SU-DHL-6 (cell line): Measurements from ENCODE around the gene ASAP2.

Experiments used
- H2AFZ ChIP-seq: fragments of 200-600 bp; sonication (generic); 2 replicates; pipeline ENCODE4 v1.6.1; 2014; ENCODE audit warnings: low read depth, mild to moderate bottlenecking, moderate library complexity, mixed read lengths, antibody characterized with exemption, low read length; ENCODE audit not compliant: severe bottlenecking
- H3F3A ChIP-seq: fragments of 200-600 bp; shearing (Covaris generic); 2 replicates; pipeline ENCODE4 v1.6.0; 2016; ENCODE audit warnings: antibody characterized with exemption, mild to moderate bottlenecking; ENCODE audit not compliant: insufficient read depth
- H3K27ac ChIP-seq: fragments of 200-600 bp; sonication (generic); 2 replicates; pipeline ENCODE4 v1.5.1; 2016; ENCODE audit warnings: low read depth, mild to moderate bottlenecking, low read length, moderate library complexity, mixed read lengths
- H3K27me3 ChIP-seq: fragments of 200-600 bp; sonication (generic), shearing (Covaris generic); 2 replicates; pipeline ENCODE4 v1.6.0; 2014; ENCODE audit warnings: mild to moderate bottlenecking, low read length
- H3K36me3 ChIP-seq: fragments of 200-600 bp; sonication (generic); 2 replicates; pipeline ENCODE4 v1.6.1; 2014; ENCODE audit warnings: mild to moderate bottlenecking, low read length, mixed read lengths
- H3K4me2 ChIP-seq: fragments of 300-600, 200-600 bp; shearing (Covaris generic), sonication (generic); 2 replicates; pipeline ENCODE4 v1.6.0; 2014; ENCODE audit warnings: low read length, low read depth, mild to moderate bottlenecking; ENCODE audit not compliant: poor library complexity, severe bottlenecking
- H3K4me3 ChIP-seq: fragments of 200-600 bp; sonication (generic); 2 replicates; pipeline ENCODE4 v1.5.1; 2014; ENCODE audit warnings: antibody characterized with exemption, low read length, mild to moderate bottlenecking, mixed read lengths; ENCODE audit not compliant: insufficient read depth, poor library complexity, severe bottlenecking
- H3K79me2 ChIP-seq: fragments of 200-600 bp; sonication (generic); 2 replicates; pipeline ENCODE4 v1.6.1; 2014; ENCODE audit warnings: mild to moderate bottlenecking, low read length, moderate library complexity; ENCODE audit not compliant: insufficient read depth
- H3K9ac ChIP-seq: fragments of 200-600 bp; sonication (generic); 2 replicates; pipeline ENCODE4 v1.7.0; 2014; ENCODE audit warnings: mild to moderate bottlenecking, low read length
- H3K9me2 ChIP-seq: fragments of 200-600 bp; sonication (generic); replicated peaks from 2 replicates; pipeline ENCODE4 v1.6.1; 2014; ENCODE audit warnings: low read length; ENCODE audit not compliant: insufficient read depth
- H3K9me3 ChIP-seq: fragments of 200-600 bp; sonication (generic); 2 replicates; pipeline ENCODE4 v1.6.1; 2014; ENCODE audit warnings: low read length, mixed read lengths; ENCODE audit not compliant: insufficient read depth
- H4K20me1 ChIP-seq: fragments of 200-600 bp; sonication (generic); 2 replicates; pipeline ENCODE4 v1.6.1; 2014; ENCODE audit warnings: low read depth, mild to moderate bottlenecking, antibody characterized with exemption, low read length, moderate library complexity, mixed read lengths
- EZH2phosphoT487 ChIP-seq: fragments of 200-600 bp; sonication (generic), shearing (Covaris generic); conservative IDR thresholded peaks from 2 replicates; pipeline ENCODE4 v1.6.1; 2018; ENCODE audit warnings: mild to moderate bottlenecking, antibody characterized with exemption, low read length, moderate library complexity, mixed read lengths
- TF ChIP-seq, protein P1 (sequence below): fragments of 200-600 bp; sonication (generic); IDR thresholded peaks from one replicate; pipeline ENCODE4 v1.5.1; 2017; ENCODE audit warnings: antibody characterized with exemption, mild to moderate bottlenecking, low read length, moderate library complexity; ENCODE audit not compliant: insufficient read depth, poor library complexity, severe bottlenecking

Gene ASAP2

DNA sequence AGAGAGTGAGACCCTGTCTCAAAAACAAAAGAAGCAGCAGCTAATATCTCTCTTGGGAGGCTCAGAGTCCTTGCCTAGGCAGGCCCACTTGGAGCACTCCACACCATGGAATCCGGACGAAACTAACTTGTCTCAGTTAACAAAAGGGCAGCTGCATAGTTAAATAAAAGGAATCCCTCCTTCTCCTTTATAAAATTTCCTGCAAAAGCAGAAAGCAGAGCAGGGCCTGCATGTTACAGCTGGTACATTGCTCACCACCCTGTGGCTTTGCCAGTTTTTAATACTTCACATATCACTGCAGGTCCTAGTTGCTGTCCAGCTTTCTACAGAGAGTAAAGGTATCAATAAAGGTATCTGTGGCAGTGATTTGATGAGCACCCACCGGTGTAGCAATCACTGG lies 93.6 kb downstream of the ASAP2 start:
- Histone ChIP-seq H3K27ac (no peak overlapping the region), H3K9me2 (no peaks in the 10 kb centered on the region), H3K9me3 (no peaks in the 10 kb centered on the region), H3K36me3 (no peaks in the 10 kb centered on the region), H3K9ac (no peak overlapping the region), H4K20me1 (no peaks in the 10 kb centered on the region), H3K4me2 (no peak overlapping the region), H3F3A (no peaks in the 10 kb centered on the region), H2AFZ (no peak overlapping the region), H3K27me3 (no peaks in the 10 kb centered on the region), H3K4me3 (no peak overlapping the region), H3K79me2 (no peaks in the 10 kb centered on the region)
- TF ChIP-seq, protein P1, sequence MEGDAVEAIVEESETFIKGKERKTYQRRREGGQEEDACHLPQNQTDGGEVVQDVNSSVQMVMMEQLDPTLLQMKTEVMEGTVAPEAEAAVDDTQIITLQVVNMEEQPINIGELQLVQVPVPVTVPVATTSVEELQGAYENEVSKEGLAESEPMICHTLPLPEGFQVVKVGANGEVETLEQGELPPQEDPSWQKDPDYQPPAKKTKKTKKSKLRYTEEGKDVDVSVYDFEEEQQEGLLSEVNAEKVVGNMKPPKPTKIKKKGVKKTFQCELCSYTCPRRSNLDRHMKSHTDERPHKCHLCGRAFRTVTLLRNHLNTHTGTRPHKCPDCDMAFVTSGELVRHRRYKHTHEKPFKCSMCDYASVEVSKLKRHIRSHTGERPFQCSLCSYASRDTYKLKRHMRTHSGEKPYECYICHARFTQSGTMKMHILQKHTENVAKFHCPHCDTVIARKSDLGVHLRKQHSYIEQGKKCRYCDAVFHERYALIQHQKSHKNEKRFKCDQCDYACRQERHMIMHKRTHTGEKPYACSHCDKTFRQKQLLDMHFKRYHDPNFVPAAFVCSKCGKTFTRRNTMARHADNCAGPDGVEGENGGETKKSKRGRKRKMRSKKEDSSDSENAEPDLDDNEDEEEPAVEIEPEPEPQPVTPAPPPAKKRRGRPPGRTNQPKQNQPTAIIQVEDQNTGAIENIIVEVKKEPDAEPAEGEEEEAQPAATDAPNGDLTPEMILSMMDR = no peak
- 0 out of 2 replicates have a peak, but pooled peaks have one; percentile 32 for TF ChIP-seq EZH2phosphoT487

DNA sequence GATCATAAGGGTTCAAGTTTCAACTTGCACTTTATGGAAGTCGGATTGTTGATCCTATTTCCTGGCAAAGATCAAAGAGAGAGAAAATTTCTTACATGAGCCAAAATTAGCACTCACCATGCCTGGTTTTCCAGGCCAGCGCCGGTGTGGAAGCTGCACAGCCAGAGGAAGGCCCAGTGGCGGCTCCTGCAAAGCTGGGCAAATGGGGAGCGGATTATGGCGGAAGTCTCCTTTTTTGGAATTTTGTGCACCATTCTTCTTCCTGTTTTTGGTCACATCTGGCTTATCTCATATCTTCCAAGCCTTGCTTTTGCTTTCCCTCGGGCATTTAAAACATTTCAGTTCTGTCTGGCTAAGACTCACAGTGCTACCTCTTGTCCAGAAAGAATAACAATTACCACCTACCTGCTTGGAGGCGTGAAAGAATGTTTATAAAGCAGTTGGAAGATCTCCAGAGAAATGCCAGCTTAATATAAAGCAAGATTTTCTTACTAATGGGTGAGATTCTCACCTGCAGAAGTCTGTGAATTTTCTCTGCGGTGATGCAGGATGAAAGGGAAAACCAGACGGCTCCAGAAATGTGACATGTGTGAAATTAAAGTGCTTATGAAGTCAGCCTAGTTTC lies 94.3 kb downstream of the ASAP2 start:
- Histone ChIP-seq H3K9me3 (no peaks in the 10 kb centered on the region), H3K9me2 (no peaks in the 10 kb centered on the region), H3K36me3 (no peaks in the 10 kb centered on the region), H3K4me3 (no peak overlapping the region), H3K79me2 (no peaks in the 10 kb centered on the region), H2AFZ (no peak overlapping the region), H3K4me2 (no peak overlapping the region), H3K27ac (no peak overlapping the region), H4K20me1 (no peaks in the 10 kb centered on the region), H3K27me3 (no peaks in the 10 kb centered on the region), H3F3A (no peaks in the 10 kb centered on the region), H3K9ac (no peak overlapping the region)
- TF ChIP-seq, protein P1 = no peak
- TF ChIP-seq EZH2phosphoT487 = no peak

DNA sequence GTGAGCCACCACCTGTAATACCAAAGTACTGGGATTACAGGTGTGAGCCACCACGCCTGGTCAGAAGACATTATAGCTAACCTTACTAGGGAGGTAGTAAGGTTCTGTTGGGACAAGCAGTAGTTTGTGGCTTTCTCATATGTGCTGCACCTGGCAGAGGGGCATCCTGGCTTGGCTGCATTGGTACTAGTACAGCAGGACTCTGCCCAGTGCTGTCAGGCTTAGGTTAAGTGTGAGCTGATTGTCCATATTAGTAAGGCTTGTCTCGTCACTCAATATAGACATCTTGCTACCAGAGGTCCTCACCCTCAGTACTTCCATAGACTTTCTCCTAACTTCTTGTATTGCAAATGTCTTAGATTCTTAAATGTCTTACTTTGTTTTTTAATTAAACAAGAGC lies 96.1 kb downstream of the ASAP2 start:
- no peak for TF ChIP-seq EZH2phosphoT487
- TF ChIP-seq, protein P1 = no peak
- no peak overlapping the region for H3K27ac ChIP-seq

More for the DNA sequence above, 96.1 kb downstream of the ASAP2 start:
- no peak overlapping the region for H2AFZ ChIP-seq
- H4K20me1 ChIP-seq = no peaks in the 10 kb centered on the region
- no peak overlapping the region for H3K4me3 ChIP-seq
- H3K79me2 ChIP-seq = no peaks in the 10 kb centered on the region
- H3K9ac ChIP-seq = no peak overlapping the region
- no peaks in the 10 kb centered on the region for H3K36me3 ChIP-seq
- H3F3A ChIP-seq = no peaks in the 10 kb centered on the region
- H3K9me2 ChIP-seq = no peaks in the 10 kb centered on the region
- no peaks in the 10 kb centered on the region for H3K9me3 ChIP-seq
- H3K4me2 ChIP-seq = no peak overlapping the region
- no peaks in the 10 kb centered on the region for H3K27me3 ChIP-seq
